ENCODE data around the gene MFAP2. TPM values are rescaled to one million over a fixed set of nuclear protein-coding genes. Genes with fewer than 3 reads are reported as not detected.

Gene MFAP2
- total RNA-seq, 1 donor from 2014 or later: 260 TPM

- H3K27me3 Mint-ChIP-seq (ENCODE audit: low read depth): no peaks in the 10 kb centered on the region
- H3K27ac Mint-ChIP-seq (ENCODE audit: unreplicated experiment): no peak overlapping the region
- DNase-seq (ENCODE audit: low spot score): no peak
- H3K4me3 Mint-ChIP-seq (ENCODE audit: unreplicated experiment): no peak overlapping the region
- peak; percentile 28 for TF ChIP-seq CTCF (IDR thresholded peaks at IDR 0.05)
- H3K36me3 Mint-ChIP-seq (ENCODE audit: low read depth): peaks cover 30% of the 10 kb centered on the region
- peaks cover 8% of the 10 kb centered on the region for H3K4me1 Mint-ChIP-seq (ENCODE audit: low read depth)
- H3K9me3 Mint-ChIP-seq (ENCODE audit: low read depth): no peaks in the 10 kb centered on the region
Measured at GRCh38 chr1:16999863-17000262, 19.4 kb upstream of the MFAP2 start.

- Mint-ChIP-seq H3K4me1 (ENCODE audit: low read depth) (no peaks in the 10 kb centered on the region), H3K4me3 (ENCODE audit: unreplicated experiment) (no peak overlapping the region), H3K27me3 (ENCODE audit: low read depth) (no peaks in the 10 kb centered on the region), H3K9me3 (ENCODE audit: low read depth) (no peaks in the 10 kb centered on the region), H3K27ac (ENCODE audit: unreplicated experiment) (no peak overlapping the region), H3K36me3 (ENCODE audit: low read depth) (peaks cover 25% of the 10 kb centered on the region)
- DNase-seq (ENCODE audit: low spot score): no peak
- no peak for TF ChIP-seq CTCF (IDR thresholded peaks at IDR 0.05)
Measured at GRCh38 chr1:16998589-16998988, 18.2 kb upstream of the MFAP2 start.

GRCh38 chr1:16996845-16997244 is 16.4 kb upstream of the MFAP2 start:
- DNase-seq (ENCODE audit: low spot score): no peak
- H3K27ac Mint-ChIP-seq (ENCODE audit: unreplicated experiment): no peak overlapping the region
- no peaks in the 10 kb centered on the region for H3K27me3 Mint-ChIP-seq (ENCODE audit: low read depth)
- peaks cover 19% of the 10 kb centered on the region for H3K36me3 Mint-ChIP-seq (ENCODE audit: low read depth)
- no peak overlapping the region for H3K4me3 Mint-ChIP-seq (ENCODE audit: unreplicated experiment)
- H3K9me3 Mint-ChIP-seq (ENCODE audit: low read depth): no peaks in the 10 kb centered on the region
- H3K4me1 Mint-ChIP-seq (ENCODE audit: low read depth): no peaks in the 10 kb centered on the region
- TF ChIP-seq CTCF (IDR thresholded peaks at IDR 0.05): no peak

- no peaks in the 10 kb centered on the region for H3K4me1 Mint-ChIP-seq (ENCODE audit: low read depth)
- DNase-seq (ENCODE audit: low spot score): no peak
- peaks cover 13% of the 10 kb centered on the region for H3K36me3 Mint-ChIP-seq (ENCODE audit: low read depth)
- no peak for TF ChIP-seq CTCF (IDR thresholded peaks at IDR 0.05)
- H3K27ac Mint-ChIP-seq (ENCODE audit: unreplicated experiment): no peak overlapping the region
- H3K27me3 Mint-ChIP-seq (ENCODE audit: low read depth): no peaks in the 10 kb centered on the region
- H3K9me3 Mint-ChIP-seq (ENCODE audit: low read depth): no peaks in the 10 kb centered on the region
- no peak overlapping the region for H3K4me3 Mint-ChIP-seq (ENCODE audit: unreplicated experiment)
Measured at GRCh38 chr1:16993521-16994038, 13.2 kb upstream of the MFAP2 start.

GRCh38 chr1:16992675-16993074 is 12.3 kb upstream of the MFAP2 start:
- DNase-seq (ENCODE audit: low spot score): no peak
- Mint-ChIP-seq H3K9me3 (ENCODE audit: low read depth) (no peaks in the 10 kb centered on the region), H3K4me3 (ENCODE audit: unreplicated experiment) (no peak overlapping the region), H3K27me3 (ENCODE audit: low read depth) (no peaks in the 10 kb centered on the region), H3K36me3 (ENCODE audit: low read depth) (peaks cover 12% of the 10 kb centered on the region), H3K4me1 (ENCODE audit: low read depth) (no peaks in the 10 kb centered on the region), H3K27ac (ENCODE audit: unreplicated experiment) (no peak overlapping the region)
- no peak for TF ChIP-seq CTCF (IDR thresholded peaks at IDR 0.05)

Data from chondrocyte (in vitro differentiated cells).